ENCODE measurements around the gene NAV1. TPM values are rescaled to one million over a fixed set of nuclear protein-coding genes. Genes with fewer than 3 reads are reported as not detected.

Gene NAV1
- total and polyA plus RNA-seq, 9 of the 15 experiments (the other 6 are each of a cell fraction or from before 2014, with no cell fraction given) = 0.91 to 16.8 (median 3.2) TPM

- Histone ChIP-seq H3K27me3 (ENCODE audit: control insufficient read depth in 2 of 2, insufficient read depth in 2 of 2, low read length in 2 of 2) (no peaks in the 10 kb centered on the region), H3K4me3 (no peak overlapping the region), H3K9ac (ENCODE audit: insufficient read depth in 1 of 2, low read depth in 2 of 2, low read length in 2 of 2) (no peak overlapping the region), H3K4me2 (ENCODE audit: insufficient read depth, low read length) (no peak overlapping the region), H3K9me1 (ENCODE audit: control insufficient read depth, insufficient read depth, low read length) (no peaks in the 10 kb centered on the region), H3K4me1 (replicated peaks in 1 of 2; ENCODE audit: control insufficient read depth in 2 of 2, insufficient read depth in 2 of 2, low read length in 2 of 2) (peaks cover 18 to 42% of the 10 kb centered on the region in 2 experiments), H3K27ac (ENCODE audit: extremely low read depth, low read depth, low read length) (no peak overlapping the region), H3K36me3 (ENCODE audit: control insufficient read depth, insufficient read depth, low read length) (no peaks in the 10 kb centered on the region), H2AFZ (ENCODE audit: low read depth, low read length) (no peak overlapping the region), H3K9me3 (replicated peaks; ENCODE audit: control insufficient read depth, insufficient read depth, low read depth, low read length) (no peaks in the 10 kb centered on the region), H3K79me2 (ENCODE audit: control insufficient read depth, insufficient read depth, low read length) (no peaks in the 10 kb centered on the region), H4K20me1 (replicated peaks; ENCODE audit: control insufficient read depth, insufficient read depth, low read length) (no peaks in the 10 kb centered on the region)
- no peak for FAIRE-seq
- 56% methylated on average over 6 of the region's 6 CpGs for WGBS (ENCODE audit: insufficient coverage, low coverage, missing lambda C conversion rate)
- in situ Hi-C loops (cut with MboI) = loop anchor here (5.0 kb wide), 1 partner anchor 66 kb away; no protein-coding TSS in a partner anchor
- no peak for ATAC-seq
- intact Hi-C loops (cut with micrococcal nuclease) = loop anchor here (1.0 kb wide), 2 partner anchors 31 to 65 kb away; no protein-coding TSS in a partner anchor
- BruUV-seq (replicated peaks) = no TSS peak
- ChIA-PET POLR2A (interaction anchor here (0.6 to 2.2 kb wide), 8 partner anchors 10 to 153 kb away, joined by 3 to 14 read pairs (median 4); no protein-coding TSS in a partner anchor), CTCF (ENCODE audit: low intra/inter-chr PET ratio) (interaction anchor here (0.6 to 6.7 kb wide), 14 partner anchors 14 to 1206 kb away, joined by 3 to 166 read pairs (median 5); partner anchors contain the start of gene IPO9)
- DNase-seq (ENCODE audit: extremely low read depth in 1 of 4, low spot score in 3 of 4) = no peak
- no peak for TF ChIP-seq ID3 (CRISPR knock-in tag; IDR thresholded peaks at IDR 0.05)
- 0 out of 2 replicates have a peak, but pooled peaks have one; percentile 33 for TF ChIP-seq ID3 (tag; IDR thresholded peaks at IDR 0.05)
- no peak for TF ChIP-seq HOXB6 (CRISPR knock-in tag; IDR thresholded peaks at IDR 0.05; ENCODE audit: borderline replicate concordance)
- TF ChIP-seq PTTG1 (tag; IDR thresholded peaks at IDR 0.05; ENCODE audit: low read depth) = 0 out of 2 replicates have a peak, but pooled peaks have one; percentile 12
- TF ChIP-seq ZNF583 (CRISPR knock-in tag; IDR thresholded peaks at IDR 0.05) = 0 out of 2 replicates have a peak, but pooled peaks have one; percentile 25
- TF ChIP-seq THRA (IDR thresholded peaks at IDR 0.05) = no peak
- TF ChIP-seq DLX4 (CRISPR knock-in tag; IDR thresholded peaks at IDR 0.05) = no peak
- no peak for TF ChIP-seq ZNF740 (CRISPR knock-in tag; IDR thresholded peaks at IDR 0.05)
- TF ChIP-seq ZNF740 (tag; IDR thresholded peaks at IDR 0.05) = peak in 1 of 2 experiments; percentile 30; a peak in 1 of 4 replicates
- 0 out of 2 replicates have a peak, but pooled peaks have one; percentile 4 for TF ChIP-seq ZNF592 (IDR thresholded peaks at IDR 0.05)
- 0 out of 2 replicates have a peak, but pooled peaks have one; percentile 12 for TF ChIP-seq ELF4 (CRISPR knock-in tag; IDR thresholded peaks at IDR 0.05)
- no peak for TF ChIP-seq SP1 (CRISPR knock-in tag; IDR thresholded peaks at IDR 0.05)
- 0 out of 2 replicates have a peak, but pooled peaks have one; percentile 52 for TF ChIP-seq PTRF (tag; IDR thresholded peaks at IDR 0.05)
Measured at GRCh38 chr1:201513498-201514243, 25.3 kb upstream of the NAV1 start.

Measured in K562 (cell line).